GM10847 (cell line): ENCODE data around the gene PRRT1B.

Source experiments
- POLR2A ChIP-seq: IDR thresholded peaks from 2 replicates; pipeline ENCODE4 v1.6.1; 2011; ENCODE audit not compliant: insufficient read length; ENCODE audit errors: extremely low read depth

Gene PRRT1B

GRCh38 chr9:131559421-131560000 lies 14.2 kb downstream of the PRRT1B start:
- TF ChIP-seq POLR2A: no peak

- TF ChIP-seq POLR2A: no peak
Observed at GRCh38 chr9:131562032-131562959, 17.0 kb downstream of the PRRT1B start.

- TF ChIP-seq POLR2A: no peak
Observed at GRCh38 chr9:131565369-131565768, 20.0 kb downstream of the PRRT1B start.

- no peak for TF ChIP-seq POLR2A
Observed at GRCh38 chr9:131566158-131566557, 20.8 kb downstream of the PRRT1B start.

GRCh38 chr9:131567910-131568309 lies 22.6 kb downstream of the PRRT1B start:
- TF ChIP-seq POLR2A: no peak

- no peak for TF ChIP-seq POLR2A
Observed at GRCh38 chr9:131574730-131575640, 29.7 kb downstream of the PRRT1B start.

GRCh38 chr9:131575946-131576853 lies 30.9 kb downstream of the PRRT1B start:
- no peak for TF ChIP-seq POLR2A

GRCh38 chr9:131577005-131578000 lies 32.0 kb downstream of the PRRT1B start:
- TF ChIP-seq POLR2A: no peak

GRCh38 chr9:131578021-131578420 lies 32.7 kb downstream of the PRRT1B start:
- TF ChIP-seq POLR2A: no peak

GRCh38 chr9:131578731-131579504 lies 33.6 kb downstream of the PRRT1B start:
- TF ChIP-seq POLR2A: no peak

- no peak for TF ChIP-seq POLR2A
Observed at GRCh38 chr9:131579789-131580211, 34.5 kb downstream of the PRRT1B start.

- TF ChIP-seq POLR2A: no peak
Observed at GRCh38 chr9:131580358-131580757, 35.0 kb downstream of the PRRT1B start.
